Vagina (tissue), 2 donors: Measurements from ENCODE around the gene DRD4. TPM values are rescaled to one million over a fixed set of nuclear protein-coding genes. Genes with fewer than 3 reads are reported as not detected.
"Not testable (repeated sequence)": the region's sequence is repeated elsewhere in the genome, so short reads cannot be mapped to it uniquely, and the experiment has no call there.

Experiments
- DNase-seq, 2 donors: peaks; one replicate each; pipeline ENCODE4 v3.0.0-alpha.2; 2017; ENCODE audit errors: extremely low spot score in 2 of 2
- H3K27ac ChIP-seq: fragments of 200-600 bp; sonication (generic); one replicate; pipeline ENCODE4 v1.5.1; 2019
- H3K27me3 ChIP-seq: fragments of 200-600 bp; sonication (generic); one replicate; pipeline ENCODE4 v1.5.1; 2019
- H3K36me3 ChIP-seq, 2 donors: fragments of 200-600 bp; sonication (generic); one replicate each; pipeline ENCODE4 v1.5.1; 2017 to 2019
- H3K4me1 ChIP-seq: fragments of 200-600 bp; sonication (generic); one replicate; pipeline ENCODE4 v1.5.1; 2019
- H3K4me3 ChIP-seq, 2 donors: fragments of 200-600 bp; sonication (generic); 1 replicate in 1 of 2; 2 replicates in 1 of 2; pipeline ENCODE4 v1.5.1; 2016 to 2019
- H3K9me3 ChIP-seq: fragments of 200-600 bp; sonication (generic); one replicate; pipeline ENCODE4 v1.5.1; 2019
- POLR2A ChIP-seq, 2 donors: fragments of 450-650 bp; IDR thresholded peaks; one replicate each; pipeline ENCODE4 v1.6.1; 2017; ENCODE audit warnings: antibody characterized with exemption in 2 of 2, mild to moderate bottlenecking in 2 of 2, moderate library complexity in 2 of 2
- POLR2AphosphoS5 ChIP-seq, 2 donors: sonication (generic); formaldehyde crosslinking; IDR thresholded peaks; one replicate each; pipeline ENCODE4 v1.9.0; 2017; ENCODE audit warnings: antibody characterized with exemption in 2 of 2, mild to moderate bottlenecking in 2 of 2, low read depth in 1 of 2; ENCODE audit not compliant: insufficient read depth in 1 of 2
- intact Hi-C: fragments of 100-400 bp; cut with DNase I; formaldehyde crosslinking; loops from one replicate; pipeline ENCODE4 v1.15.1; 2023
- total RNA-seq: library from RNA; depleted of rRNA; stranded (reverse); fragments of >200 nt; gene quantifications from one replicate; pipeline ENCODE4 v1.2.3, GENCODE V29; 2016
- TF ChIP-seq, protein P1 (sequence below), 3 experiments: fragments of 450-650 bp in 2 of 3; fragments of 200-600 bp in 1 of 3; sonication (generic) in 1 of 3; IDR thresholded peaks; one replicate each; pipeline ENCODE4 v1.5.1; 2017 to 2019; ENCODE audit warnings: antibody characterized with exemption in 3 of 3, mild to moderate bottlenecking in 2 of 3, moderate library complexity in 2 of 3

Gene DRD4
- total RNA-seq, 1 donor from 2014 or later: 1.2 TPM

DNA sequence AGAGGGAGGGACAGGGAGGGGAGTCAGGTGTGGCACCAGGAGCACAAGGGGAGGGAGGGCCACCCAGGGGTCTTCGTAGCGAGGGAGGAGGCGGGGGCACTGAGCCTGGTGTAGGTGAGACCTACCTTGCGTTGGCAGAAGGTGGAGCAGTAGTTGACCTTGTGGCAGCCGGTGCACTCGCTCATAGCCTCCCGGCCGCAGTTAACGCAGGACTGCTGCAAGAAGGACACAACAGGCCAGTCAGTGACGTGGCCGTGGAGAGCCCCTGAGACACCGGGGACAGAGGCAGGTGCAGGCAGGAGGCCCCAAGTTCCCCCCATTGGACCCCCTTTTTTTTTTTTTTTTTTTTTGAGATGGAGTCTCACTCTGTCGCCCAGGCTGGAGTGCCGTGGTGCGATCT, 16.8 kb downstream of the DRD4 start:
- H3K27me3 ChIP-seq: no peaks in the 10 kb centered on the region
- no peak for DNase-seq
- intact Hi-C loops: no loop called here
- peaks cover 4% of the 10 kb centered on the region for H3K4me1 ChIP-seq
- no peak overlapping the region for H3K4me3 ChIP-seq
- H3K36me3 ChIP-seq: peaks cover 0 to 11% of the 10 kb centered on the region in 2 donors
- H3K27ac ChIP-seq: no peak overlapping the region
- TF ChIP-seq POLR2AphosphoS5 (IDR thresholded peaks at IDR 0.05; ENCODE audit: insufficient read depth in 1 of 2, low read depth in 1 of 2): no peak
- TF ChIP-seq, protein P1, sequence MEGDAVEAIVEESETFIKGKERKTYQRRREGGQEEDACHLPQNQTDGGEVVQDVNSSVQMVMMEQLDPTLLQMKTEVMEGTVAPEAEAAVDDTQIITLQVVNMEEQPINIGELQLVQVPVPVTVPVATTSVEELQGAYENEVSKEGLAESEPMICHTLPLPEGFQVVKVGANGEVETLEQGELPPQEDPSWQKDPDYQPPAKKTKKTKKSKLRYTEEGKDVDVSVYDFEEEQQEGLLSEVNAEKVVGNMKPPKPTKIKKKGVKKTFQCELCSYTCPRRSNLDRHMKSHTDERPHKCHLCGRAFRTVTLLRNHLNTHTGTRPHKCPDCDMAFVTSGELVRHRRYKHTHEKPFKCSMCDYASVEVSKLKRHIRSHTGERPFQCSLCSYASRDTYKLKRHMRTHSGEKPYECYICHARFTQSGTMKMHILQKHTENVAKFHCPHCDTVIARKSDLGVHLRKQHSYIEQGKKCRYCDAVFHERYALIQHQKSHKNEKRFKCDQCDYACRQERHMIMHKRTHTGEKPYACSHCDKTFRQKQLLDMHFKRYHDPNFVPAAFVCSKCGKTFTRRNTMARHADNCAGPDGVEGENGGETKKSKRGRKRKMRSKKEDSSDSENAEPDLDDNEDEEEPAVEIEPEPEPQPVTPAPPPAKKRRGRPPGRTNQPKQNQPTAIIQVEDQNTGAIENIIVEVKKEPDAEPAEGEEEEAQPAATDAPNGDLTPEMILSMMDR (IDR thresholded peaks at IDR 0.05): no peak
- TF ChIP-seq POLR2A (IDR thresholded peaks at IDR 0.05): no peak
- H3K9me3 ChIP-seq: no peaks in the 10 kb centered on the region

DNA sequence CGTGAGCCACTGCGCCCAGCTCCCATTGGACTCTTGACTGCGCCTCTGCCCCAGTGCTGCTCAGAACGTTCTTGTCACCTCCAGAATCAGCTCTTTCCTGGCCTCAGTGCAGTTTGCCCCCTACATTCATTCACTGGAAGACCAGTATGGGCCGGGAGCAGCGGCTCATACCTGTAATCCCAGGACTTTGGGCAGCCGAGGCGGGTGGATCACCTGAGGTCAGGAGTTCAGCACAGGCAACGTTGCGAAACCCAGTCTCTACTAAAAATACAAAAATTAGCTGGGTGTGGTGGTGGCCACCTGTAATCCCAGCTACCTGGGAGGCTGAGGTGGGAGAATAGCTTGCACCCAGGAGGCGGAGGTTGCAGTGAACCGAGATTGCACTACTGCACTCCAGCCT, 17.4 kb downstream of the DRD4 start:
- H3K27ac ChIP-seq, H3K27me3 ChIP-seq, H3K4me1 ChIP-seq, H3K4me3 ChIP-seq, intact Hi-C loops, DNase-seq, H3K9me3 ChIP-seq: not testable (repeated sequence)
- H3K36me3 ChIP-seq: peaks cover 0 to 13% of the 10 kb centered on the region in 2 donors

DNA sequence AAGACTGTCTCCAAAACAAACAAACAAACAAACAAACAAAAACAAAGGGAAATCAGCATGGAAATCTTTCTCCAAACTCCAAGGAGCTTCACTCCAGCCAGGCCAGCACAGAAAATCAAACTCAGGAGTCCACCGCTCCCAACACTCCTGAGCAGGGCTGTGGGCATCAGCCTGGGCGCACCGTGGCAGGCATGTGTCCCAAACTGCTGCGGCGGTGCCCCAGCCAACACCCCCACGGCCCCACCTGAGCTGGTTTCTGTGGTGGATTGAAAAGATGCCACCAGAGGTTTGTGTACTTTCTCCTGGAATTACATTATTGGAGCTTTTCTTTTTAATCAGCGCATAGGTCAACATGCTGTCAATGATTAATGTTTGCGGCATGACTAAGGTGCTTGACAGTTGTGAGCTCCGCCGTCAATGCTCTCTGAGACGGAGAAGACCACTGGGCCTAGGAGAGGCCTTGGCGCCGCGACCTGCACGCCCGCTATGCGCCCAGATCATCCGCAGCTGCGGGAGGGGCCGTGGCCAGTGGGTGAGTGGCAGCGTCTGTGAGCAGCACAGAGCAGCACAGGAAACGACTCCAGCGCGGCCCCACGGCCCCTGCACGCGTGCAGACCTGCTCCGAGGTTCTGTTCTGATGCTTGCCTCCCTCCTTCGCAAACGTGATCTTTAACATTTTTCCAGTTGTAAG, 18.1 kb downstream of the DRD4 start:
- Histone ChIP-seq H3K36me3 (peaks cover 0 to 15% of the 10 kb centered on the region in 2 donors), H3K4me3 (no peak overlapping the region), H3K9me3 (no peaks in the 10 kb centered on the region), H3K27me3 (no peaks in the 10 kb centered on the region), H3K27ac (no peak overlapping the region), H3K4me1 (peaks cover 4% of the 10 kb centered on the region)
- intact Hi-C loops: no loop called here
- DNase-seq: no peak
- no peak for TF ChIP-seq POLR2A (IDR thresholded peaks at IDR 0.05)
- TF ChIP-seq, protein P1 (IDR thresholded peaks at IDR 0.05): no peak
- TF ChIP-seq POLR2AphosphoS5 (IDR thresholded peaks at IDR 0.05; ENCODE audit: insufficient read depth in 1 of 2, low read depth in 1 of 2): no peak

DNA sequence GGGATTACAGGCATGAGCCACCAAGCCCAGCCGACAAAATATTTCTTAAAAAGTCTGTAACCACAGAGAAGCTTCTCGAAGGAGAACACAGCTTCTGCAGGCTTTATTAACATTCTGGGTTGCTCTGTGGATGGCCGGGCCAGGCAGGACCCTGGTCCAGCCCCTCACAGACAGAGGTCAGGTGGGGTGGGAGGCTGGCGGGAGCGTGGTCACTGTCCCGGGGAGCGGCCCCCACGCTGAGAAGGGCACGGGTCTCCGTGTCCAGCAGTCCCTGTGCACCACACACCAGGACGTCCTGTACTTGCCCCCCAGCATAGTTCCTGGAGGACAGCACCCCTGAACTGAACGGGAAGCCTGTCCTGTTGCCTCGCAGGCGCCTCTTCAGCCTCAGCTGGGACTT, 19.4 kb downstream of the DRD4 start:
- H3K4me1 ChIP-seq: peaks cover 4% of the 10 kb centered on the region
- H3K27ac ChIP-seq: no peak overlapping the region
- no peaks in the 10 kb centered on the region for H3K9me3 ChIP-seq
- TF ChIP-seq POLR2A (IDR thresholded peaks at IDR 0.05): no peak
- intact Hi-C loops: no loop called here
- no peak overlapping the region for H3K4me3 ChIP-seq
- H3K36me3 ChIP-seq: peaks cover 0 to 4% of the 10 kb centered on the region in 2 donors
- no peaks in the 10 kb centered on the region for H3K27me3 ChIP-seq
- no peak for DNase-seq

DNA sequence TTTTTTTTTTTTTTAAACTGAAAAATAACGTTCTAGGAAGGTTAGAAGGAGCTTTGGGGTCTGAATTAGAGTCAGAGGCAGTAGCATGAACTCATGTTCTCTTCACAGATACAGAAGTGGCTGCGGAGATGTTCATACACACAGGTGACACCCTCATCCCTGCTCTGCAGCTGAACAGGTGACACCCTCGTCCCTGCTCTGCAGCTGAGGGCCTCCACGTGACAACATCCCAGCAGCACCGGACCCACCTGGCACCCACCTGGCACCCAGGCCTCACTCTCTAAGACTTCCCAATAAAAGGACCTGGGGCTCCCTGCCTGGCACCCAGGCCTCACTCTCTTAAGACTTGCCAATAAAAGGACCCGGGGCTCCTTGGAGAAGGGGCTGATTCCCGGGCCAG, 19.8 kb downstream of the DRD4 start:
- Histone ChIP-seq H3K27ac (no peak overlapping the region), H3K4me3 (no peak overlapping the region), H3K36me3 (peaks cover 0 to 4% of the 10 kb centered on the region in 2 donors), H3K9me3 (no peaks in the 10 kb centered on the region), H3K27me3 (no peaks in the 10 kb centered on the region), H3K4me1 (peaks cover 4% of the 10 kb centered on the region)
- no peak for TF ChIP-seq POLR2AphosphoS5 (IDR thresholded peaks at IDR 0.05; ENCODE audit: insufficient read depth in 1 of 2, low read depth in 1 of 2)
- no peak for TF ChIP-seq POLR2A (IDR thresholded peaks at IDR 0.05)
- TF ChIP-seq, protein P1 (IDR thresholded peaks at IDR 0.05): no peak
- intact Hi-C loops: no loop called here
- no peak for DNase-seq

DNA sequence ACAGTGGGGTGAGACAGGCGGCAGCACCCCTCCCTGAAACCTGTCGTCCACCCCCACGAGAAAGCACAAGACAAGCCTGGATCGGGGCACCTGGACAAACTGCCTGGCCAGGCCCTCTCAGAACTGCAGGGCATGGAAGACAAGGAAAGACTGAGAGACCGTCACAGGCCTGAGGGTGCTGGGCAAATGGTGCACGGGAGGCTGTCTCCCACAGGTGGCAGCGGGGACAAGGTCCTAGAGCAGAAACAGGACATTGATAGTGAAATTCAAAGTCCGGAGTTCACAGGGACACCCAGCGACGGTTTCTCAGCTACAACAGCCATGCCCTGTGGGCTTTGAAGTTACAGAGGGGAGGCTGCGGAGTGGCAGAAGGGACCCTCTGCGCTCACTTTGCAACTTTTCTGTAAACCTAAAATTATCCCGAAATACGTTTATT, 20.6 kb downstream of the DRD4 start:
- TF ChIP-seq, protein P1 (IDR thresholded peaks at IDR 0.05): no peak
- TF ChIP-seq POLR2A (IDR thresholded peaks at IDR 0.05): no peak
- no peak for TF ChIP-seq POLR2AphosphoS5 (IDR thresholded peaks at IDR 0.05; ENCODE audit: insufficient read depth in 1 of 2, low read depth in 1 of 2)
- H3K4me1 ChIP-seq: peaks cover 4% of the 10 kb centered on the region
- H3K36me3 ChIP-seq: peaks cover 0 to 4% of the 10 kb centered on the region in 2 donors
- no peaks in the 10 kb centered on the region for H3K27me3 ChIP-seq
- DNase-seq: no peak
- H3K27ac ChIP-seq: no peak overlapping the region
- H3K9me3 ChIP-seq: no peaks in the 10 kb centered on the region
- intact Hi-C loops: no loop called here
- no peak overlapping the region for H3K4me3 ChIP-seq
